Activated gamma-delta T cell (primary cell): ENCODE data around the gene TBC1D22A.
"Not testable (repeated sequence)": the region's sequence is repeated elsewhere in the genome, so short reads cannot be mapped to it uniquely, and the experiment has no call there.

Source experiments
- DNase-seq: peaks from one replicate; lab custom pipeline; 2025; lab: John Stamatoyannopoulos, UW

The TBC1D22A gene

GRCh38 chr22:47156352-47157092 is 394.1 kb downstream of the TBC1D22A start:
- DNase-seq, result no peak

- no peak for DNase-seq
Observed at GRCh38 chr22:47157093-47157420, 394.6 kb downstream of the TBC1D22A start.

GRCh38 chr22:47157486-47158270 is 395.2 kb downstream of the TBC1D22A start:
- no peak for DNase-seq

- no peak for DNase-seq
Observed at GRCh38 chr22:47158457-47158856, 396.0 kb downstream of the TBC1D22A start.

GRCh38 chr22:47159592-47159991 is 397.1 kb downstream of the TBC1D22A start:
- DNase-seq, result no peak

- DNase-seq, result no peak
Observed at GRCh38 chr22:47160141-47160541, 397.7 kb downstream of the TBC1D22A start.

GRCh38 chr22:47160781-47161520 is 398.5 kb downstream of the TBC1D22A start:
- DNase-seq, result no peak

GRCh38 chr22:47161631-47162030 is 399.2 kb downstream of the TBC1D22A start:
- DNase-seq, result no peak

- no peak for DNase-seq
Observed at GRCh38 chr22:47162865-47163264, 400.4 kb downstream of the TBC1D22A start.

GRCh38 chr22:47163481-47163855 is 401.0 kb downstream of the TBC1D22A start:
- DNase-seq, result no peak

- no peak for DNase-seq
Observed at GRCh38 chr22:47163856-47164513, 401.5 kb downstream of the TBC1D22A start.

- DNase-seq, result no peak
Observed at GRCh38 chr22:47164514-47165337, 402.3 kb downstream of the TBC1D22A start.

GRCh38 chr22:47165338-47166032 is 403.0 kb downstream of the TBC1D22A start:
- no peak for DNase-seq

GRCh38 chr22:47166033-47166404 is 403.6 kb downstream of the TBC1D22A start:
- no peak for DNase-seq

- DNase-seq, result no peak
Observed at GRCh38 chr22:47166446-47167016, 404.1 kb downstream of the TBC1D22A start.

- no peak for DNase-seq
Observed at GRCh38 chr22:47167056-47167455, 404.6 kb downstream of the TBC1D22A start.

- not testable (repeated sequence) for DNase-seq
Observed at GRCh38 chr22:47167921-47168320, 405.5 kb downstream of the TBC1D22A start.

GRCh38 chr22:47168441-47168840 is 406.0 kb downstream of the TBC1D22A start:
- no peak for DNase-seq

GRCh38 chr22:47168900-47169800 is 406.7 kb downstream of the TBC1D22A start:
- DNase-seq, result no peak
